ENCODE results near the gene RGS17. TPM values are rescaled to one million over a fixed set of nuclear protein-coding genes. Genes with fewer than 3 reads are reported as not detected.
"Not testable (repeated sequence)": the region's sequence is repeated elsewhere in the genome, so short reads cannot be mapped to it uniquely, and the experiment has no call there.

RGS17 gene
- total RNA-seq, 4 donors from 2014 or later = 0.55 to 0.79 TPM; not detected in 2

DNA sequence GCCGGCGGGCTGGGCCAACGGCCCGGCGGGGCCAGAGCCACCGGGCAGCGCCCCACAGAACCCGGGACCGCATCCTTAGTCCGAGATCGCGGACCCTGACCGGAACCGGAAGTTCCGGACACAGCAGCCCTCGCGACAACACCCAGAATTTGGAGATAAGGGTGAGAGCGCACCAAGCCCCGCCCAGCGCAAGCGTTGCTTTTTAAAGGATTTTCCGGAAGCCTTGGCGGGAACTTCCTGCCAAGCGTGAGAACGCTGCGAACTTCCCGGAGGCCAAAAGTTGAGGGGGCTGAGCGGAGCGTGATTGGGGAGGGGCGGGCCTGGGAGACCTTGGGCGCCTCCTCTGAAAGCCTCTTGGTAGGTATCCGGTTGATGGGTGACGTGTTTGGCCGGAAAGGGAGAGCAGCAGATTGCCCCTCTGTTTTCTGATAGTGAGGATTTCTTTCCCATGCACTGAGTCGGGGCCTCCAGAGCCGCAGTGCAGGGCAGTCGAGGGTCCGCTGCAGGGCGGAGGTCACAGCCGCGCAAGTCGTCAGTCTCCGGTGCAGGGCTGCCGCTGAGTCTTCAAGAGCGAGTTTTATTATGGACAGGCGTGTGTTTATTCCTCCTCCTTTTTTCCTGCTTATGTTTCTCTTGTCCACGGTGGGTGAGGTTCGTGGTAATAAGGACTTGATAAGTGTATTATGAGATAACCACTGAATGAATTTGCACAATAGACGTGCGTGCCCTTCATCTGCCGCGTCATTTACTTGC is 128.3 kb downstream of the RGS17 start, which contains the start of gene MTRF1L:
TSS of gene MTRF1L (minus strand) at position 97 of the 753 bp plus-strand sequence. CDS start at position 73, 24 bp downstream.
- in situ Hi-C loops (cut with MboI; ENCODE audit: low pct_ligation_motif_present in 1 of 4, low pct_unique_long_range_greater_than_20kb in 1 of 4, low sequenced_read_pairs in 3 of 4) = no loop called here
- H3K9me3 ChIP-seq = no peaks in the 10 kb centered on the region
- peaks cover 10 to 42% (median 26%) of the 10 kb centered on the region in 4 donors for H3K4me1 ChIP-seq
- H3K27ac ChIP-seq = peak within 1 kb of the TSS; percentile 87 to 92 (median 92)
- DNase-seq = peak; percentile 95
- WGBS, 2 donors (ENCODE audit: low coverage in 1 of 2) = 0% methylated on average over 7 to 52 of the region's 52 CpGs
- peaks cover 0 to 4% (median 1%) of the 10 kb centered on the region in 4 donors for H3K36me3 ChIP-seq
- TF ChIP-seq POLR2A (IDR thresholded peaks at IDR 0.05) = peak; percentile 90
- TF ChIP-seq EP300 (IDR thresholded peaks at IDR 0.05; ENCODE audit: low read depth) = peak; percentile 60
- TF ChIP-seq, protein P1, sequence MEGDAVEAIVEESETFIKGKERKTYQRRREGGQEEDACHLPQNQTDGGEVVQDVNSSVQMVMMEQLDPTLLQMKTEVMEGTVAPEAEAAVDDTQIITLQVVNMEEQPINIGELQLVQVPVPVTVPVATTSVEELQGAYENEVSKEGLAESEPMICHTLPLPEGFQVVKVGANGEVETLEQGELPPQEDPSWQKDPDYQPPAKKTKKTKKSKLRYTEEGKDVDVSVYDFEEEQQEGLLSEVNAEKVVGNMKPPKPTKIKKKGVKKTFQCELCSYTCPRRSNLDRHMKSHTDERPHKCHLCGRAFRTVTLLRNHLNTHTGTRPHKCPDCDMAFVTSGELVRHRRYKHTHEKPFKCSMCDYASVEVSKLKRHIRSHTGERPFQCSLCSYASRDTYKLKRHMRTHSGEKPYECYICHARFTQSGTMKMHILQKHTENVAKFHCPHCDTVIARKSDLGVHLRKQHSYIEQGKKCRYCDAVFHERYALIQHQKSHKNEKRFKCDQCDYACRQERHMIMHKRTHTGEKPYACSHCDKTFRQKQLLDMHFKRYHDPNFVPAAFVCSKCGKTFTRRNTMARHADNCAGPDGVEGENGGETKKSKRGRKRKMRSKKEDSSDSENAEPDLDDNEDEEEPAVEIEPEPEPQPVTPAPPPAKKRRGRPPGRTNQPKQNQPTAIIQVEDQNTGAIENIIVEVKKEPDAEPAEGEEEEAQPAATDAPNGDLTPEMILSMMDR (IDR thresholded peaks at IDR 0.05) = no peak
- peak; percentile 89 to 95 (median 91) for TF ChIP-seq POLR2AphosphoS5 (IDR thresholded peaks at IDR 0.05)
- intact Hi-C loops (cut with DNase I; ENCODE audit: low total_unique reads) = no loop called here
- peak within 1 kb of the TSS; percentile 56 to 92 (median 72) for H3K4me3 ChIP-seq
- H3K27me3 ChIP-seq = no peaks in the 10 kb centered on the region

DNA sequence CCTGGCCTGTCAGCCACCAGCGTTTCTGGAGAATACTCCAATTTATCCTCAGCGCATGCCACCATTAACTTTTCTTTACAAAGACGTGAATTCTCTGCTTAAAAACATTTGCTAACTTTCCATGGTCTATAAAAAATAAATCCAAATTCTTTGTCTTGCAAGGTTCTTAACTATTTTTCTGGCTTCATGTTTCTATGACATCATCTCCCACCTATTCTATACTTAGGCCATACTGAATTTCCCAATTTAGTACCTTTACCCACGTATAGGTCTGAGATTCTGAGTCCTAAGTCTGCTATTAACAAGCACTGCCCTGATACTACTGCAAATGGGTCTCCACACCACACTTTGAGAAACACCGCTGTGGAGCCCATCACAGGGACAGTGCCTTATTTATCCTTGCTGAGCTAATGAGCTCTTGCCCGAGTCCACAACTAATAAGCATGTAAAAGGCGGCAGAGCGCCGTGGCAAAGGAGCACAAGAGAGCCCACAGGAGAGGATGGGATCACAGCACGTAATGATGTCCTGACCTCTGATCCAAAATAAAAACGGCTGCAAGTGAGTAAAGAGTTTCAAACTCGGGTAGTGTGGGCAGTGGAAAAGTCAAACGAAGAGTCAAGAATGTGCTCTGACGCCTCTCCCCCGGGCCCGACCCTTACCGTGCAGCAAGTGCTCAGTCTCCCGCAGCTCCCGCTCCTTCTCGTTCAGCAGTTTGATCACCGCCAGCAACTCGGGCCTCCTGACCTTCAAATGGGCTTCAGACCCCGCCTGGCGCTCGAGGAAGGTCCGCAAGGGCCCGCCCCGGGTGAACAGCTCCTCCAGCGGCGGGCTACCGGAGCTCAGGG is 129.1 kb downstream of the RGS17 start:
- peak overlapping the region; percentile 56 to 92 (median 72) for H3K4me3 ChIP-seq
- peak overlapping the region; percentile 87 to 92 (median 92) for H3K27ac ChIP-seq
- WGBS, 2 donors (ENCODE audit: low coverage in 1 of 2) = 4 to 5% methylated on average over 7 to 19 of the region's 31 CpGs
- DNase-seq = peak; percentile 10
- H3K27me3 ChIP-seq = no peaks in the 10 kb centered on the region
- intact Hi-C loops (cut with DNase I; ENCODE audit: low total_unique reads) (no loop called here), in situ Hi-C loops (cut with MboI; ENCODE audit: low pct_ligation_motif_present in 1 of 4, low pct_unique_long_range_greater_than_20kb in 1 of 4, low sequenced_read_pairs in 3 of 4) (no loop called here)
- peaks cover 0 to 12% (median 5%) of the 10 kb centered on the region in 4 donors for H3K36me3 ChIP-seq
- H3K4me1 ChIP-seq = peaks cover 10 to 42% (median 26%) of the 10 kb centered on the region in 4 donors
- TF ChIP-seq EP300 (IDR thresholded peaks at IDR 0.05; ENCODE audit: low read depth) = no peak
- TF ChIP-seq, protein P1 (IDR thresholded peaks at IDR 0.05) = peak in 2 of 5 experiments; percentile 11 to 15
- no peaks in the 10 kb centered on the region for H3K9me3 ChIP-seq

DNA sequence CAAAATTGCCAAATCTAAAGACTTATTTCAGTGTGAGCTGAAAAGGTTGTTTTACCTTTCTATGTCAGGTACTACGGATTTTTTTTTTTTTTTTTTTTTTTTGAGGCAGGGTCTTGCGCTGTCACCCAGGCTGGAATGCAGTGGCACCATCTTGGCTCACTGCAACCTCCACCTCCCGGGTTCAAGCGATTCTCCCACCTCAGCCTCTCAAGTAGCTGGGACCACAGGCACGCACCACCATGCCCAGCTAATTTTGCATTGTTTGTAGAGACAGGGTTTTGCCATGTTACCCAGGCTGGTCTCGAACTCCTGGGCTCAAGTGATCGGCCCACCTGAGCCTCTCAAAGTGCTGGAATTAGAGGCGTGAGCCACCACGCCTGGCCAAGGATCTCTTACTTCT is 130.3 kb downstream of the RGS17 start:
- DNase-seq; H3K27me3 ChIP-seq; intact Hi-C loops (cut with DNase I; ENCODE audit: low total_unique reads); H3K9me3 ChIP-seq; in situ Hi-C loops (cut with MboI; ENCODE audit: low pct_ligation_motif_present in 1 of 4, low pct_unique_long_range_greater_than_20kb in 1 of 4, low sequenced_read_pairs in 3 of 4): not testable (repeated sequence)
- peaks cover 0 to 16% (median 5%) of the 10 kb centered on the region in 4 donors for H3K36me3 ChIP-seq
- peak overlapping the region in 2 of 4 donors; percentile 91 to 92 for H3K27ac ChIP-seq
- peaks cover 10 to 44% (median 26%) of the 10 kb centered on the region in 4 donors for H3K4me1 ChIP-seq
- peak overlapping the region in 1 of 4 donors; percentile 86 for H3K4me3 ChIP-seq
- 70 to 96% methylated on average over 2 to 9 of the region's 9 CpGs for WGBS, 2 donors (ENCODE audit: low coverage in 1 of 2)

DNA sequence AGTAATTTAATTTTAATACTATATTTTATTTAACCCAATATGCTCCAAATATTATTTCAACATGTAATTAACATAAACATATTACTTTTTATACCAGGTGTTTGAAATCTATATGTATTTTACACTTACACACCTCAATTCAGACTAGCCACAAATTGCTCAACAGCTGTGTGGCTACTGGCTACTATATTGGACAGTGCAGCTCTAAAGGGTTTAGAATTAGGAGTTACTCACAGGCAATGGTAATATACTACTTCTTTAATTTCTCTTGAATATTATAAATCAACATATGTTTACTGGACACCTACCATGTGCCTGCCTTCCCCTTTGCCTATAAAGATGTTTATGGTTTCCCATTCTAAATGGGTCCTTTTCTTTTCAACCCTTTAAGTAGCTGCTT is 130.8 kb downstream of the RGS17 start:
- Histone ChIP-seq H3K27me3 (no peaks in the 10 kb centered on the region), H3K4me3 (no peak overlapping the region), H3K27ac (no peak overlapping the region), H3K36me3 (peaks cover 0 to 16% (median 5%) of the 10 kb centered on the region in 4 donors), H3K9me3 (no peaks in the 10 kb centered on the region), H3K4me1 (peaks cover 10 to 49% (median 26%) of the 10 kb centered on the region in 4 donors)
- intact Hi-C loops (cut with DNase I; ENCODE audit: low total_unique reads) = no loop called here
- no peak for DNase-seq
- TF ChIP-seq, protein P1 (IDR thresholded peaks at IDR 0.05) = no peak
- no peak for TF ChIP-seq POLR2AphosphoS5 (IDR thresholded peaks at IDR 0.05)
- no peak for TF ChIP-seq EP300 (IDR thresholded peaks at IDR 0.05; ENCODE audit: low read depth)
- in situ Hi-C loops (cut with MboI; ENCODE audit: low pct_ligation_motif_present in 1 of 4, low pct_unique_long_range_greater_than_20kb in 1 of 4, low sequenced_read_pairs in 3 of 4) = no loop called here

DNA sequence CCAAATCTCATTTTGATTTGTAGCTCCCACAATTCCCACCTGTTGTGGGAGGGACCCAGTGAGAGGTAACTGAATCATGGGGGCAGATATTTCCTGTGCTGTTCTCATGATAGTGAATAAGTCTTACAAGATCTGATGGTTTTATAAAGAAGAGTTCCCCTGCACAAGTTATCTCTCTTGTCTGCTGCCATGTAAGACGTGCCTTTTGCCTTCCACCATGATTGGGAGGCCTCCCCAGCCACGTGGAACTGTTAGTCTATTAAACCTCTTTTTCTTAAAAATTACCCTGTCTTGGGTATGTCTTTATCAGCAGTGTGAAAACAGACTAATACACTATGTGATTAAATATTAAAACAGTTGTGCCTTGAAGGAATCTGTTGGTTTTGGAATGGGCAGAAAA is 131.5 kb downstream of the RGS17 start:
- DNase-seq; H3K4me3 ChIP-seq; H3K27ac ChIP-seq; intact Hi-C loops (cut with DNase I; ENCODE audit: low total_unique reads); in situ Hi-C loops (cut with MboI; ENCODE audit: low pct_ligation_motif_present in 1 of 4, low pct_unique_long_range_greater_than_20kb in 1 of 4, low sequenced_read_pairs in 3 of 4); H3K9me3 ChIP-seq; H3K27me3 ChIP-seq: not testable (repeated sequence)
- H3K4me1 ChIP-seq = peaks cover 10 to 50% (median 26%) of the 10 kb centered on the region in 4 donors
- WGBS, 2 donors (ENCODE audit: low coverage in 1 of 2) = 86% methylated on average over 2 of the region's 2 CpGs; no CpG with 5 or more reads in 1 of the 2 donors
- peaks cover 0 to 16% (median 5%) of the 10 kb centered on the region in 4 donors for H3K36me3 ChIP-seq

Data from transverse colon (tissue), 4 donors.